ENCODE results near the gene RNGTT.

GRCh38 chr6:88908598-88909548, 54.5 kb downstream of the RNGTT start:
- TF ChIP-seq EZH2 (IDR thresholded peaks at IDR 0.05; ENCODE audit: low read length) (no peak), CTCF (optimal IDR thresholded peaks at IDR 0.05 in 1 of 3, IDR thresholded peaks at IDR 0.05 in 1 of 3, conservative IDR thresholded peaks at IDR 0.05 in 1 of 3; ENCODE audit: extremely low read depth in 1 of 3, insufficient read depth in 2 of 3, low read length in 3 of 3) (no peak)
